COLO668 (cell line): Measurements from ENCODE around the gene ACSS2.

Source experiments
- DNase-seq: peaks from one replicate; lab custom pipeline; 2025; ENCODE audit not compliant: unreplicated experiment; lab: John Stamatoyannopoulos, UW

ACSS2 gene

DNA sequence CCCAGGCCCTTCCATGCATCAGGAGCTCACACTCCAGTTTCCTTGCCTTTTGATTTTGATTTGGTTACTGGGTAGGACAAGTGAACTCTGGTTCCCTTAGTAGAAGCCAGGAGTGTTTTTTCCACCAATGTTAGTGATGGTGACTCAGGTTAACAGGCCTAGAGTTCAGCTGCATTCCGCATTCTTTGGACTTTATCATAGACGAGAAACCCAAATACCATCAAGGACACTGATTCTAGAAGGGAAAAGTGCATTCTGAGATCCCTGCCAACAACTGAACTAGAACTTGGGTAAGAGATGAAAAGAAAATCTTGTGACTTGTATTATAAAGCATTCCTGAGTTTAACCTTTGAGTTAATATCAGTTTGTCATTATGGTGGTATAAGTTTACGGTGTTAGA, 70.2 kb downstream of the ACSS2 start:
- no peak for DNase-seq

DNA sequence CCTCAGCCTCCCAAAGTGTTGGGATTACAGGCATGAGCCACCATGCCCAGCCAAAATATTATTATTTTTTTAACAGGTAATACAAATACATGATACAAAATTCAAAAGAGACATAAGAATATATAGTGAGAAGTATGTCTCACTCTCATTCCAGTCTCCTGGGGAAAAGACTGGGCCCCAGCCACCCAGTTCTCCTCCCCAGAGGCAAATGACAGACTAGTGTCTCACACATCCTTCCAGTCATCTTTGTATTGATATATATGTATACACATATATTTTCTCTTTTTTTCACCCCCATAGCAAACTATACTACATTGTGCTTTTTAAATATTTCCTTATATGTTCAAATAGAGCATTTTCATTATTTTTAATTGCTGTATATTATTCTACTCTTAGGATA, 70.9 kb downstream of the ACSS2 start:
- DNase-seq, result no peak

DNA sequence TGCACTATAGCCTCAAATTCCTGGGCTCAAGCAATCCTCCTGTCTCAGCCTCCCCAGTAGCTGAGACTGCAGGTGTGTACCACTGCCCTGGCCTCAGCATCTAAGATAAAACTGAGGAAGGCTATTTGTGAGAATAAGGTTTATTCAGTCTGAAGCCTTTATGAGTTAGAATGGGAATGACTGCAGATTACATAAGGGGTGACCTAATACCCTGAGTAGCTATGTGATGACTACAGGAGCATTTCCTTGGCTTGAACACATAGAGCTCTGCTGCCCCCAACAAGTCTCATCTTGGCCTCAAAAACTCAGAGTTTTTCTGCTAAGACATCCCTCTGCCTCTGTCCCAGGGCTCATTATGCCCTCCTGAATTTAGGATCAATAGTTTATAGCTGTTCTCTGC, 71.6 kb downstream of the ACSS2 start:
- no peak for DNase-seq

DNA sequence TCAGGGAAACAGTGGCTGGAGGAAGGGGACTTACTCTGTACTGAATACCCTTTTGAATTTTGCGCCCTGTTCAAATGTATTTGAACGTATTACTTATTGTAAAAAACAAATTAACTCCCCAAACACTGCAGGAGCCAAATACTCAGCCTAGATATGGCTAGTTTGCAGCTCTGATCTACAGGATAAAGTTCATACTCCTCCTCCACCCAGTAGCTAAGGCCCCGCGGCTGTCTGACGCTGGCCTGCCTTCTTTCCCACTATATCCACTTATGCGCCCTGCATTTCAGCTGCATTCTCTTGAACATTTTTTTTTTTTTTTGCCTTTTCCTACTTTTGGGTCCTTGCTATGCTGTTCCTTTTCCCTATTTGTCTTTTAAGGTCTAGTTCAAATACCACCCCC, 72.7 kb downstream of the ACSS2 start:
- no peak for DNase-seq

DNA sequence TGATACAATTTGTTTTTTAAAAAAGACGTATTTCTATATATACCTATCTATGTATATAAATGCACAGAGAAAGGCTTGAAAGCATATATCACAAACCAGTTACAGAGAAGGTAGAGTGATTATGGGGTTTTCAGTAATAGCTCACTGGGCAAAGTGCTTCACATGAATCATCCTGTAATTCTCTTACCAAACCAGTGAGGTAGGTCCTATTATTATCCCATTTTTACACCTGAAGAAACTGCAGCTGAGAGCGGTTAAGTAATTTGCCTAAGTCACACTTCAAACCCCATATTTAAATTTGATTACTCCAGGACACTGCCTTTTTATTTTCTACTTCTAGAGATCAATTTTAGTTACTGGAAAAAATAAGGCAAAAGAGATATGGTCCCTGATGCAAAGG, 74.8 kb downstream of the ACSS2 start:
- no peak for DNase-seq

DNA sequence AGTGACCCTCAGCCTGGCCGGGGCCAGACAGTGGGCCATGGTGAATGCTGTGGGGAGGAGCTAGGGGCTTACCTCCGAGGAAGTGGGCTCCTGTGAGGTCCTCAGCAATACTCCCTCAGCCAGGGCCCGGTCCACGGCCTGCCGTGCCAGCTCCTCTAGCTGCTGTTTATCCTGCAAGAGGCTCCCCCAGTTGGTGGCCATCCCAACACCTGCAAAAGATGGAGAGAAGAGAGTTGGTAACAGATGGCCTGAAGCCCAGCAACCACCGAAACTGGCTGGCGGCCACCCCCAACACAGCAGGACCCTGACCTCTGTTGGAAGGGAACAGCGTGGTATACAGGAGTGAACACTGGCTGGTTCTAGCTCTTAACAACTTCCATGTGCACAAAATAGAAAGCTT, 75.2 kb downstream of the ACSS2 start:
- no peak for DNase-seq

DNA sequence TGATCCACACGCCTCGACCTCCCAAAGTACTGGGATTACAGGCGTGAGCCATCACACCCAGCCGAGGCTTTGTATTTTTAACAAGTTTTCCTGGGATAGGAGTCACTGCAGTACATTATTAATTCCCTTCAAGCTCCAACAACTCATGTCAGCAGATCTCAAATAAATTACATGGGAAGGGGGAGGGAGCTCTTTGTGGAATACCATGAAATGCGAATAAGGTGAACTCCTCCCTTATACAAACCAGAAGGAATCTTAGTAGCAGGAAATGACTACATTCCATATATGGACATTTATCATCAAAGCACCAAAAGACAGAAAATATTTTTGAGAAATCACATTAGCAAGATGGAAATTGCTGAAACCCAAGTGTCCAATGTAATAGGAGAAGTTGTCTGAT, 76.3 kb downstream of the ACSS2 start:
- DNase-seq, result no peak

DNA sequence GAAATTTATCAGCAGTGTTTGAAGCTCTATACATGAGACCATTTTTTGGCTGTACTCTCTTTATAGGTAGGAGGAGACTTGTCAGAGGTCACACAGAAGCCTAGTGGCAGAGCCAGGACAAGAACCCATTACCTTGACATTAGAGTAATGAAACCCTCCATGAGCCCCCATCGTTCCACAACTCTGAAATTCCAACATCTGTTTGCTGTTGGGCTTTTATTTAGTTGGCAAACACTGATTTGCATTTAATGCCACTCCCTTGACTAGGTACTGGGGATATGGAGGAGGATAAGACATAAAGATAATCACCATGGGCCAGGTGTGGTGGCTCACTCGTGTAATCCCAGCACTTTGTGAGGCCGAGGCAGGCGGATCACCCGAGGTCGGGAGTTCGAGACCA, 77.5 kb downstream of the ACSS2 start:
- no peak for DNase-seq

DNA sequence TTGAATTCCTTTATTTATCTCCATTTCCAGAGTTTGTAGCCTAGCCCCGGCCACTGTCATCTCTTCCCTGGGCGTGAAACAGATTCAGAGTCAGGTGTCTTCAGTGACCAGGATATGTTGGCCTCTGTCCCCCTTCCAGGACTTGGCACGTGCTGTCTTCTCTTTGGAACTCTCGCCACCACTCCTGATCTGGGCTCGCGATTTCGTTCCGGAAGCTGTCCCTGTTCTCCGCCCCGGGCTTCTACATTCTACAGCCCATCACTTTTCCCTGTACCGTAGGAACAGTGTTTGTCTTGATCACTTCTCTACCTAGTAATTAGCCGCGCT, 78.5 kb downstream of the ACSS2 start:
- DNase-seq, result peak; percentile 66

DNA sequence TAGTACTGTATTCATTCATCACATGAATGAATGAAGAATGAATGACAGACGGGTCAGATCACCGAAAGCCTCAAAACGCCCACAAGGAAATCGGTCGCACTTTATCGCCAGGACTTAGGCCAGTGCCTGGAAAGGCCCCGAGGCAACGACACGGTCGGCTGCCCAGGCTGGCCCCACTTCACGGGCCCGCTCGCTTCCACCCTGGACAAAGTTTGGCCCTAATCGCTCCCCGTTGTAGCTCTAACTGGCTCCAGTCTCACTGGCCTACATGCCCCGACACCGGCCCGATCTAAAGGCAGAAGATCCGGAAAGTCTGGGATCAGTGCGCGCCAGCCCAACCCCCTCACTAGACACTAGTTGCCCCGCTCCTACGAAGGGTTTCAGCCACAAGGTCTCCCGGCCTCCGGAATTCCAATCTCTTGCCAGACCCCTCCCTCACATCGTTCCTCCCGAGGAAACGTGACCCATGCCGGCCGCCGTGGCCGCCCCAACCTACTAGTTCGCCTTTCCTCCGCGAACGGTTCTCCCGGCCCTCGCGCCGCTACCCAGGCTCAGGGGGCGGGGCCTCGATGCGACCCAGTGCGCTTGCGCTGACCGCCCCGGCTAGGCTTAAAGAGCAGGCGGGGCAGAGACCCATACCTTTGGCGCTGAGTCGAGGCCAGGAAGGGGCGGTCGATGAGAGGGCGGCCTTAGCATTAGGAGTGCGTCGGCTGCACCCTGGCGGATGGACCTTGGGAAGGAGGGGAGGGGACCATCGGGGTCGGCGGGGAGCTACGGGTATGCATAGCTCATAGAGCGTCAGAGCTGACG, 79.0 kb downstream of the ACSS2 start, which contains the start of the genes GSS and MYH7B:
GSS (minus strand) TSS at position 576 of the 810 bp plus-strand sequence. CDS start 3,954 bp downstream, outside the sequence.
MYH7B (plus strand) TSS at position 638 of the 810 bp plus-strand sequence. CDS start 22,138 bp downstream, outside the sequence.
- DNase-seq, result peak; percentile 98

DNA sequence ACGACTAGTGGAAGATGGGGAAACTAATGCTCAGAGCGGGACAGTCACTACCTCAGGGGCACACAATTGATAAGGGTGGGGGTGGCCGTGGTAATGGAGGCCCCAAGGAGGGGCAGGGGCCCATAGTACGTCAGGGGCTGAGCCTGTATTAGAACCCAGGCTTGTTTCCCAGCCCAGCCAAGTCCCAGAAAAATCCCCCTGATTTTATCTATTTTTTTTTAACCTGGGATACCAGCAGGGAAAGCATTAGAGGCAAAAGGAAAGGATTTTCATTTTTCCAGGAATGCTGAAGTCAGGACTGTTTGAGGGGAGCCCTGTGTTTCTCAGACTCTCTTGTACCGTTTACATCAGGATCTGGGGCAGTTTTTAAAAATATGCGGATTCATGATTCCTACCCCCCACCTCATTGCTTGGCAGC, 79.6 kb downstream of the ACSS2 start:
- DNase-seq, result no peak

DNA sequence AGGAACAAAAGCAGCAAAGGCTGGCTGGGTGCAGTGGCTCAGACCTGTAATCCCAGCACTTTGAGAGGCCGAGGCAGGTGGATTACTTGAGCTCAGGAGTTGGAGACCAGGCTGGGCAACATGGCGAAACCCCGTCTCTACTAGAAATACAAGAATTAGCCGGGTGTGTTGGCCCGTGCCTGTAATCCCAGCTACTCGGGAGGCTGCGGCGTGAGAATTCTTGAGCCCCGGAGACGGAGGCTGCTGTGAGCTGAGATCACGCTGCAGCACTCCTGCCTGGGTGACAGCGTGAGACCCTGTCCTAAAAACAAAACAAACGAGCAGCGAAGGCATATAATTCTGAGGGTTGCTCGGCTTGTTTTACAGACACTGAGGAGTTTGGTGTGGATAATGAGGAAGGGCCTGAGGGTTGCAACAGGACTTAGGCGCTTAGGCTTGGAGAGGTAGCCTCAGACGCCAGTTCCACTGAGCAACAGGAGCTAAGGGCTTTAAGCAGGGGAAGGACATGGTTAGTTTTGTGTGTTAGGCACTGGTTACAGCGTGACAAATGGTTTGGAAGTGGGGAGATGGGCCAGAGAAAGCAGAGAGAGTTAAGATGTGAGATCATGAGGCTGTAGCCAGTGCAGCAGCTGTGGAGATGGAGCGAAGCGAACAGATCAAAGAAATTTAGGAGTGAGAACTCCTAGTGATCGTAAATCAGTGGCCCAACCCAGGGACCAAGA, 80.5 kb downstream of the ACSS2 start:
- no peak for DNase-seq

DNA sequence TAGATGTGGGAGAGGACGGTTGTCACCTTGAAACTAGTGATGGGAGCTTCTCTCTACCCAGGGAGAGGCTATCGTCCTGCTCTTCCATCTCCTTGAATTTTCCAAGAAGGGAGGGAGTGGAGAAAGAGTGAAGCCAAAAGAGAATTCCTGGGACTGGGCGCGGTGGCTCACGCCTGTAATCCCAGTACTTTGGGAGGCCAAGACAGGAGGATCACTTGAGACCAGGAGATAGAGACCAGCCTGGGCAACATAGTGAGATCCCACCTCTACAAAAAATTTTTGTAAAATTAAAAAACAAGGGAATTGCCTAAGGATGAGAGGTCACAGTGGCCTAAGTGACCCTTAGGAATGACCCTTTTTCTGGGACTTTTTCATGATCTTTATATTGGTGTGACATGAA, 88.1 kb downstream of the ACSS2 start:
- no peak for DNase-seq

DNA sequence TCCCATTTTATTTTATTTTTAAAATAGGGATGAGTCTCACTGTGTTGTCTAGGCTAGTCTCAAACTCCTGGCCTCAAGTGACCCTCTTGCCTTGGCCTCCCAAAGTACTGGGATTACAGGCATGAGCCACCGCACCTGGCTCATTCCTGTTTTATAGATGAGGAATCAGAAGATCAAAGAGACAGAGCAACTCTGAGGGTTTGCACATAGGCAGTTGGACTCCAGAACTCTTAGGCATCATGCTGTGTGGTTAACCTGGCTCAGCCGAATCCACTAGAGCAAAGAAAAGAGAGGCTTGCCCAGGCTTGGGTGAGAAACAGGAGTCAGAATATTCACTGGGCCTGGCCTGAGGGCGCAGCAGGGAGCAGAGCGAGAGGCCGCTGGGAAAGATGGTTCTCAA, 88.6 kb downstream of the ACSS2 start:
- DNase-seq, result no peak

DNA sequence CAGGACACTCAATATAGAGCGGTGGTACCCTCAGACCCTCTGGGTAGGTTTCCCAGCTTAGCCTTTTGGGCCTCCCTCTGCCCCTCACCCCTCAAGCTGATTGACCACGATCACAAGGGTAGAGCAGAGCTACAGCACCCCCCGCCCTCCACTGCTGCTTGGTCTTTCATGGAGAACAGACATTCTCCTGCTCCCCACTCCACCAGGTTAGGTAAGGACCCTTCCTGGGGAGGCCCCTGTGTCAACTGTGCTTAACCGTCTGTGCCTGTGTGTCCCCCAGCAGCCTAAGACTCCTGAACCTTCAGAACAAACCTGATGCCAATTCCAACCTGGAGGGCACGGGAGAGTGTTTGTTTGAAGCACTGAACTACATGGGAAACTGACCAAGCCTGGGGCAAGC, 91.0 kb downstream of the ACSS2 start:
- no peak for DNase-seq

DNA sequence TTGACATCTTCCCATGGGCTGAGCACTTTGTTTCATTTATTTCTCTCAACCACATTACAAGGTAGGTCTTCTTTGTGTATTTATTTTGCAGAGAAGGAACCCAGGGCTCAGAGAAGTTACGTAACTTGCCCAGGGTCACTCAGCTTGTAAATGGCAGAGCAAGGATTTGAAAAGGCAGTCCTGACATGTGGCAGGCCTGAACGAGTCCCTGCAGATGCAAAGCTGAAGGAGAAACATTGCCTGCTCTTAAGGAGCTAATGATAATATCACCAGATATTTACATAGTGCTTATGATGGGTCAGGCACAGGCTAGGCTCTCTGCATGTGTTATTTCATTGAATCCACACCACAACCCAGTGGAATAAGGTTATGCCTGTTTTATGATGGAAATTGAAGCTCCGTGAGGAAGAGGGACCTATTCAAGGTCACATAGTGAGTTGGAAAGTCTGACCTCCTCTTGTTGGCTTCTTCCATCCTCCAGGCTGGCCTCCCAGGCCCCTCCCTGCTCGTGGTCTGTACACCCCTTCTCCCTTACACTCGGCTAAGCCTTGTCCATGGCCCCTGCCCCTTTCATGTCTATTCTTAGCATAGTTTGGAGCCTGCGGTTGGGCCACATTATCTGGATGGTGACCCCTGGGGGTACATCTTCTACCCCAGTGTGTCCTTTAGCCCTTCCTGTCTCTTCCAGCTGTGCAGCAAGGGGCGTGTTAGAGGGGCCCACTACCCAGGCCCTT, 91.8 kb downstream of the ACSS2 start:
- DNase-seq, result no peak

DNA sequence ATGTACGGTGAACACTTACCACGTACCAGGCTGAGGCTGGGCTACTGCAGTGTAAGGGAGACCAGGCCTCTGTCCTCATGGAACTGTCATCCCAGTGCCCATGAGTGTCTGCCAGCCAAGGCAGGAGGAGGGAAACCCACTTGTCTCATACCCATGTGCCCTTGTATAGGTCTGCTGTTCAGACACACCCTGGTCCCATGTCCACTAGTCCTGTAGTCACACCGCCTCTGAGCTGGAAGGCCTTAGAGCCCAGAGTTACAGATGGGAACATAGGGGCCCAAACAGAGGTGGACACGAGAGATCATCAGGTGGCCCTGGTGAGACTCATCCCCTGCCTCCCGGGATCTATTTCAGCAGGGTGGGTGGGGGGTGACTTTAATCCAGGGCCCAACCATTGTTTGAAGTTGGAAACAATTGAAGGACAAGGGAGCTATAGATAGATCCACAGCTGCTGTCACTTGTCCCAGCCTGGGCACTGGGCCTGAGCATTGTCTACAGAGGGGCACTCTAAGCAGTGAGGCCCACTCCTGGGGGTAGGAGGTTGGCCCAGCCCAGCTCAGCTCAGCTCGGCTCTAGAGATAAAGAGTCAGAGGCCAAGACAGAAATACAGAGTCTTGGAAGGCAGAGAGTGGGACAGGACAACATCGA, 93.9 kb downstream of the ACSS2 start:
- no peak for DNase-seq

DNA sequence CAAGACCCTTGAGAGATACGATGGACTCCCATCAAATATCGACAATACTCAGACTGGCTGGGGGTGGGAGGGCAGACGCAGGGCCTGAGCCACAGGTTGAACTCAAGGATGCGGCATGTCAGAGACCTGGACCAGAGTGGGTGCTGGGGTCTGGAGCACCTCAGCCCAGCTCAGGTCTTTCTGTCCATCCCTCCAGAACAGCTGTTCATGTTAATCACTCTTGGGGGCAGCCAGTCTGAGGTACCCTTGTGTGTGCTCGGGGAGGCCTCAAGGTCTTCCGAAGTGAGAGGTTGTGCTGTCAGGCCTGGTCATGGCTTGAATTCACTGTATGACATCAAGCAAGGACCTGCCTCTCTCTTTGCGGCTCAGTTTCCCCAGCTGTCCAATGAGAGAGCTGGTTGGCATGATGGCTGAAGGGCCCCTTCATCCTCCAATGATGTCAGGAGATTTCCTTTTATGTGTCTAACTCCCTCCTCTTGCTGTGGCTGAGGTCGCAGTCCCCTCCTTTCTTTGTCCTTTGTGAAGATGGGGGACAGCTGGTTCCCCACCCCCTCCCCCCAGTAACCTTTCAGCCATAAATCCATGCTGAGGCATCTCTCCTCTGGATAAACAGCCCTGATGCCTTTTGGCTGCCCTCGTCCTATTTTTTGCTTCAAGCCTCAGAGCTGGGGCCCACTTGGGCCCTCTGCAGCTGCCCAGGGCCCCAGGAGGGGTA, 94.6 kb downstream of the ACSS2 start:
- no peak for DNase-seq

DNA sequence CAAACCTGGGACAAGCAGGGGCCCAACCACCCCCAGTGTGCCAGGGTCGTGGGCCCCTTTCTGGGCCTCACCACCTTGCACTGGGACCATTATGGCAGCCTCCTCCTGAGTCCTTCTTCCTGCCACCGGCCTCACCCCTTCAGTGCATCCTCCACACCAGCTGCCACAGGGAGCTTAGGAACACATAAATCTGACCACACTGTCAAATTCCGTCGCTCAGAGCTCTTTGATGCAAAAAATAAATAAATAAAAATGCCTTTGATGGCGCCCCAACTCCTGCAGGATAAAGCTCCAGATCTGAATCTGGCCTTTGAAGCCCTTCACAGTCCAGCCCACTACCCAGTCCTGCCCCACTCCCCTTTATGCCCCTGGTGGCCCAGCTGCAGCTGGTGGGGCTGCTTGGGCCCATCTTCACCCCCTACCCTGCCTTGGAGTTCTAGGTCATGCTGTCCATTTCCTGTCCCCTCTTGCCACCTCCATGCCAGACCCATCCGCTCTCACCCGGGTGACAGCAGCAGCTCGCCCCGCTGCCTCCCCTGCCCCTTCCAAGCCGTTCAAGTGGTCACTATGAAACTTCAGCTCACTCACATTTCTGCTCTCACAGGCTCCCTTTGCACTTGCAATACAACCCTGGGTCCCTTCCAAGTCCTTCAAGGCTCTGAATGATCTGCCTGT, 95.3 kb downstream of the ACSS2 start:
- DNase-seq, result no peak

DNA sequence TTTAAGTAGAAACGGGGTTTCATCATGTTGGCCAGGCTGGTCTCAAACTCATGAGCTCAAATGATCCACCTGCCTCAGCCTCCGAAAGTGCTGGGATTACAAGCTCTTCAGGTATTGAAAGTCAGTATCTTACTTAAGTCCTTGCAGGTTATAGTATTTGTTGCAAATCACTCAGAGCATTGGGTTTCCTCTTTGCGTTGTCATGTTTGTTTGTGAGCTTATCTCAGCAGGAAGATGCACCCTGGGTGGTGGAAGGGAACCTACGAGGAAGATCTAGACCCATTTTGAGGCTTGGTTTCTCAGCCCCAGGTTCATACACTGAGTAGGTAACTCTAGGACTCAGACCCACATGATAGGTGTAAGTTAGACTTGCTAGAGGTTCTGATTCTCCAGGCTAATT, 97.8 kb downstream of the ACSS2 start:
- no peak for DNase-seq
